ENCODE measurements around the gene ZNF488.

The ZNF488 gene

DNA sequence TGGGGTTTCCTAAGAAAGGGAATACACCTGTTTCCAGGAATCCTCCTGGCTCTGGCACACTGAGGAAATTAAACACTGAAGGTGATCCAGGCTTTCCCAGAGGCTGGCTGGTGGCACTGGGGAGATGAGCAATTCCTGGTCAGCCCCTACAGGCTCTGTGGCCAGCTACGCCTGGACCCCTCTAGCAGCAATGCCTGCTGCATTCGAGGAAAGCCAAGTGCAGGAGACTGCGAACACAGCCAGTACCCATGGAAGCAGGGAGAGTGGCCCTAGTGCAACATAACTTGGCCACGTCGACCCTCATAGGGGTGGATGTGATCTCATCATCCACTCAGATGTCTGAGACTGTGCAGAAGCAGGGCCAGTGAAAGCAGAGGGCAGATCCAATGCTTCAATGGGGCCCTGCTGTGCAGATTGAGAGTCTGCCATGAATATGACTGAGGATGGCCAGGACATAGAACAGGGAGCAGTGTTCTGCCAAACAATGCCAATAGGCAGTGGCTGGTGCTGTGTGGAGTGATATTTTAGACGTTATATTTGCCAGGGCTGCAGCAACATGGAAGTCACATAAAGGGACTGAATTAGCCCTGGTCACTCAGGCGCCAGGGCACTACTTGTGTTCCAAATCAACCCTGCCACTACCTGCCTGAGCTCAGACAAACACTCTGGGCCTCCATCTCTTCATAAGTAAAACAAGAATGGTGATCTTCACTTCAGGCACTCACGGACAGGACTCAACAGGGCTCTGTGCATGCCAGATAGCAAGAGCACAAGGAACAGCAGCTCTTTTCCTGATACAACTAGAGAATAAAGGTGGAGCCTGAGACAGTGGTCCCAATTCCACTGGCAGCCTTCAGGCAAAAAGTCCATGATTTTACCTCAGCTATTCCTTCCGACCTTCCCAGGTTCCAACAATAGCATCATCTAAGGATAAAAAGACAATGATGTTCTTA is 2.4 kb downstream of the ZNF488 start:
- DNase-seq = no peak

DNA sequence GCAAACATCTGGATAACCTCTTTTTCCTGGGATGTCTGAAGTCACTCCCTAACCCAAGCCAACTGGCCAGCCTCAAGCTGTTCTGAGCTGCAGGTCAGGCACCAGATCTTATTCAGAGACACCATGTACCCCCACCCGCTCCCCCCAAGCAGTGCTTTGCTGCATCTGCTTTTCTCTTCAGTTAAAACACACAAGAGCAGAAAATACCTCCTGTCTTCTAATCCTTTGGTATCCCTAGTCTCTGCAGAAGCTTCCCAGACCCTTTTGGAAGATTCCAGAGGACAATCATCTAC is 3.0 kb downstream of the ZNF488 start:
- DNase-seq = no peak

DNA sequence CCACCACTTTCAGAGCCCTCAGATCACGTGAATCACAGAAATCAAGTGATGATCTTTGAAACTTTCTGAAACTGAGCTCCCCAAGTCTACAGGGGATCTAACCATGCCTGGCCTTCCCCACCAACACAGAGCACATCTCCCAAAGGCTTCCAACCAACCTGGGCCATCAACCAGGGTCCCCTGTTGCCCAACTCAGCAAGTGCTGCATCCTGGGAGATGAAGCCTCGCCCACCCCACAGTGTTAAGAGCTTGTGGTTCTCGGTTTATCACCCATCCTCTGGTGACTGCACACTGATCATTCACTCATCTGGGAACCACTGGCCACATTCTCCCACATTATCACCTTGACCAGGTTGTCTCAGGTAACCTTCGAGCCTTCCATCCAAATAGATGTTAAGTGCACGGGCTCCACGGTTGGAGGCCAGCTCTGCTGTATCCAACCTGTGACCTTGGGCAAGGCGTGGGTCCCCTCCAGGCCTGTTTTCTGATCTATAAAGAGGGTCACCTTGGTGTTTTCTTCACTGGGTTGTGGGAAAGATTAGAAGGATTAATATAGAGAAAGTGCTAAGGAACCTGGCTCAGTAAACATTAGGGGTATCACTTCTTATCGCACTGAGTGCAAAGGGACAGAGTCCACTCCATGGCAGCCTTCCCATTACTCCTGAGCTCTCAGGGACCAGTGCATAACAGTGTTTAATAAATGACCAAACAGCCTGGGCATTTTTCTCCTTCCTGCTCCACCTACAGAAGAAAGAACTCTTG is 3.6 kb downstream of the ZNF488 start:
- no peak for DNase-seq

DNA sequence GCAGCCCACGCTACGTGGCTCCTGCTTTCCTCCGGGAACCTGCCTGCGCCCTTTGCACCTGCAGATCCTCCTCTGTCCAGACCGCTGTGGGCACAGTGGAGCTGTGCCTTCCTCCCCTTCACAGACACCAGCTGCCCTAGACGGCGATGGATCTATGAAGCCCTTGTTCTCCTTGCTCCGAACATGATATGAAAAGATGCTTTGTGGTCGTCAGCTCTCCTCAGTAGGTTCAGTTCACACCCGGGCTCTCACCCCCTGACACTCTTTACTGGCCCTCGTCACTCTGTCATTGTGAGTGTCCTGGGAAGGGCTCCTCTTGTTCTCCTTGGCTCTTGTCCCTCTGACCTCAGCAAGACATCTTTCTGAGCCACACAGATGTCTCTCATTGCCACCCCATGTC is 4.2 kb downstream of the ZNF488 start:
- no peak for DNase-seq

DNA sequence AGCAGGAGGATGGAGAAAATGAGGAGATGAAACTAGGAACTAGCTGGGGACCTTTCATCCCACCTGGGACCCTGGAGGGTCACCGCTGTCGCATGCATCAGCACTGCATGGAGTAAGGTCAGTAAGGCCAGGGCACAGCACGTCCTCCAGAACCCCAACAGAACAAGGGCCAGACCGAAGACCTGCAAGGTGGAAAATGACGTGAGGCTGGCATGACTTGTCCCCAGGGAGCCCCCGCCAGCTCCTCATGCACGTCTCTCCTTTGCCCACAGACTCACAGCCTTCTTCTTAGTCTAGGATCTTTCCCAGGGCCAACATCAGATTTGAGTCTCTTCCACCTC is 4.7 kb downstream of the ZNF488 start:
- DNase-seq = no peak

GRCh38 chr10:47378606-47379444 is 5.3 kb downstream of the ZNF488 start:
- no peak for DNase-seq

- DNase-seq = no peak
Observed at GRCh38 chr10:47378183-47378510, 5.9 kb downstream of the ZNF488 start.

DNA sequence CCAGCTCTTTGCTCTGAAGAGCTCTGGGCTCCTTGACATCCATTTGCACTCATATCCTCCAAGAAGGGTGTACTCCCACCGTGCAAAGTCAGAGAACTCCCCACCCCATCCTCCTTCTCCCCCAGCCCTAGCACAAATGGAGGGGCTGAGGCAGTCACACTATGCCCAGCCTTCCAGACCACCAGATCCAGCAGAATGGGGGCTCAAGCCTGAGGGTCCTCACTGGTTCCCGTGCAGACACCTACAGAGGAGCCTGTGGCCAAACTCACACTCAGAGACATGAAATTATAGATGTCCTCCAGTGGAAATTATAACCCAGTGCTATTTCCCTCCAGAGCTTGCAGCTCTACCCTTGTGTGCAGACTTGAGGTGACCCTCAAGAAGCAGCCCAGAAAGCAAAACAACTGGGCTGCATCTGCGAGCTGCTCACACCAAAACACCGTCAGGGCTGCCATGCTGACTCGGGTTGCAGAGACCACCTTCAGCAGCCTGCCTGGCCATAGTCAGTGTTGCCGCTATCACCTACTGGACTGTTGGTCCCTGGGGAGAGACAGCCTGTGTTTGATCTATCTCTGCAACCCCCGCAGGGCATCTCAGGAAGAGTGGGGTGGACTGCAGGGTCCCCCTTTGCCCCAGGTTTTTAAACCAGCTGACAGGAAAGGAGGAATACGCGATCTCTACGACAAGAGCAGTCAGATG is 7.4 kb downstream of the ZNF488 start:
- DNase-seq = no peak

DNA sequence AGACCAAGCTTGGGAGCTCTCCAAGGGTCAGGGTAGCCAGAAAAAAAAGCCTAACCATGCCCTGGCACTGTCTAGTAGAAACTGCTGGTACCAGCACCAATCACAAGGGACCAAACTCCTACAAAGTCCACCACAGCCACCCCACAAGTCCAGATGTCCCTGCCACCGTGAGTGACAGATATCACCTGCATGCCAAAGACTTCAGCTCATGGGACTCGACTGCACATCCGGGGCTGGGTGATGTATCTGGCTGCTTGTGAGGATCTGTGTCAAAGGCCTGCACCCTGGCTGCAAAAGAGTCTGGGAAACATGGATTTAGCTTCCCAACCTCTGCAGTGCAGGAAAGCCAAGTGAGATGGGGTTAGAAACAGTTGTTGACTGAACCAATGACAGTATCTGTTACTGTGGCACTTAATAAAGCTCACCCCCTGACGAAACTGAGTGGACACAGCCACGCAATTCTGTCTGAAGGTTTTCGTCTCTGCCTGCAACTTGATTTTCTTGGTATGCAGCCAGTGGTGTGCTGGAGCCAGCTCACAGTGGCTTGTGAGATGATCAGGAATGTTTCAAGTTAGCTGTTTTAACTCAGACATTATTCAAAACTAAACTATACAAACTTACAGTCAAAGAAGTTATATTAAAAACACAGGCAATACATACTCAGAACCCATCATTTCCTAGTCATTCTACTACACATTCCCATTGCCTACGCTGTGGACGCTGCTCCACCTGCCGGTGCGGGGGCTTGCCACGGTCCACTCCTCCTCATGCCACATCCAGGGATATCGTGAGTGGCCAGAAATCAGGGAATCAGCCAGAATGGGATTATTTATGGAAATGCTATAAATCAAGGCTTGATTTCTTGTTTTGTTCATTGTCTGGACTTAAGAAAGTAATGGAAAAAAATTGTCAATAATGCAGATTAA is 9.2 kb downstream of the ZNF488 start:
- no peak for DNase-seq

GRCh38 chr10:47372726-47373125 is 11.4 kb downstream of the ZNF488 start:
- DNase-seq = no peak

- no peak for DNase-seq
Observed at GRCh38 chr10:47371629-47372485, 12.2 kb downstream of the ZNF488 start.

DNA sequence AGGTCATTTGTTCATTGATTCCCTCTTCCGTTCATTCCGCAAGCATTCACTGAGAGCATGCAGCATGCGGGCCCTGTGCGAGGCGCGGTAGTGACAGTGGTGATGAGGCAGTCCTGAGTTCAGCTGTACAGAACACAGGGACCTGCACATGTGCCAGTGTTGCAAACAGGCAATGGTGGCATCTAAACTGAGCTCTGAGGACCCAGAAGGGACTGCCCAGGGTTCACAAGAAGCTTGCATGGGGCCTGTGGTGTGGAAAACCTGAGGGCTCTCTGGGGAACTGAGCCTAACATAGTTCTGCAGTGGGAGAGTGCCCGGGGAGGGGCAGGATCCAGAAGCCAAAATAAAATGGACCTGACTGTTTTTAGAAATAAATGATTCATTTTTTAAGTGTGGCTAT is 13.2 kb downstream of the ZNF488 start:
- DNase-seq = no peak

DNA sequence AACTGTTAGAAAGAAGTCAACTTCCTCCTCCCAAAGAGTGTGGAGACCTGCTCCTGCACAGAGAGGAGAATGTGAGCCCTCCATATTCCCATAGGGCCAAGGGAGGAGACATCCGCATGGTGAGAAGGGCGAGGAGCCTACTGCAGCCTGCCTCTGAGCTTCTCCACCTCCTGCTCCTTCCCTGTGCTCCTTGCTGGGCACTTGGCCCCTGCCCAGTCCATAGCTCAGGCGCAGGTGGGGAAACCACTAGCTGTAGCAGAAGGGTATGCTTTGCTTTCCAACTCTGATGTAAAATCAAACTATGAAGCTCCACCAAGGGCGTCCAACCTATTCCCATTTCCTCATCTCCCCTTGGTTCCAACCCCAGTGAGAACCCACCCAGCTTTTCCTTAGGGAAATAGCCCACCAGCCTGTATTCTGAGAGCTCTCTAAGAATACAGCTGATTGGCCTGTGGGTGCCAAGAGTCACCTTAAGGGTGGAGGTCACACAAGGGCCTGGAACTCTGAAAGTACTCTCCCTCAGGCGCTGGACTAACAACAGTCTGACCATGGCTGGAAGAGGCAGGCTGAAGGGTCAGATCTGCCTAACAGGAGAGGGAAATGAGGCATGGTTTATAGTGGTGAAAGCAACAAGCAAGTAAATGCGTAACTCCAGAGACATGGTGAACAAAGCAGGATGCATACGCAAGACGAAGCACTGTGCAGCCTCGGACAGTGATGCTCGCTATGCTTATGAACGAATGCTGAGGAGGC is 13.9 kb downstream of the ZNF488 start:
- DNase-seq = no peak

DNA sequence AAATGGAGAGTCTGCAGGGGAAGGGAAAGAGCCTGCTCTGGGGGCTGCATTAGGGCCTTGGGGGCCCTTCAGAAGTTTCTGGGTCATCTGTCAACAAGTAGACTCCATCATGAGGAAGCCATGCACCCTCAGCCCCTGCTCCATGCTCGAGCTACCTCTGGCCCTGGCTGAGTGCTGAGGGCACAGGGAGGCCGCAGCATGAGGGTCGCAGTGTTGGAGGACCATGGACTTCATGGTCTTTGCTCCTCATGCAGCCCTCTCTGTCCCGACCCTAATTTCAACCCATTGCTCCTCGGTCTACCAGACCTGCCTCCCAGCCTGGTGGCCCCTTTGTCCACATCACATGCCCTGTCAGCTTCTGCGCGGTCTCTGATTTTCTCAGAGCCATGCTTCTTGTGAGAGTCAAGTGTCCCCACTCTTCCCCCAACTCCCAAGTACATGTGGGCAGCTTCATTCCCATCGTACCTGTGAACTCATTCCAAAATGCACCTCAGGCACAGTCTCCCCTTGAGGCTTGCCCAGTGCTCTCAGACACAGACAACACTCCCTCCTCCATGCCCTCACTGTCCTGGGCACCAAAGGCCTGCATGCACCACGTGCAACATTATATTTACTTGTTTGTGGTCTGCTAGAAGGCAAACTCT is 14.7 kb downstream of the ZNF488 start:
- no peak for DNase-seq

DNA sequence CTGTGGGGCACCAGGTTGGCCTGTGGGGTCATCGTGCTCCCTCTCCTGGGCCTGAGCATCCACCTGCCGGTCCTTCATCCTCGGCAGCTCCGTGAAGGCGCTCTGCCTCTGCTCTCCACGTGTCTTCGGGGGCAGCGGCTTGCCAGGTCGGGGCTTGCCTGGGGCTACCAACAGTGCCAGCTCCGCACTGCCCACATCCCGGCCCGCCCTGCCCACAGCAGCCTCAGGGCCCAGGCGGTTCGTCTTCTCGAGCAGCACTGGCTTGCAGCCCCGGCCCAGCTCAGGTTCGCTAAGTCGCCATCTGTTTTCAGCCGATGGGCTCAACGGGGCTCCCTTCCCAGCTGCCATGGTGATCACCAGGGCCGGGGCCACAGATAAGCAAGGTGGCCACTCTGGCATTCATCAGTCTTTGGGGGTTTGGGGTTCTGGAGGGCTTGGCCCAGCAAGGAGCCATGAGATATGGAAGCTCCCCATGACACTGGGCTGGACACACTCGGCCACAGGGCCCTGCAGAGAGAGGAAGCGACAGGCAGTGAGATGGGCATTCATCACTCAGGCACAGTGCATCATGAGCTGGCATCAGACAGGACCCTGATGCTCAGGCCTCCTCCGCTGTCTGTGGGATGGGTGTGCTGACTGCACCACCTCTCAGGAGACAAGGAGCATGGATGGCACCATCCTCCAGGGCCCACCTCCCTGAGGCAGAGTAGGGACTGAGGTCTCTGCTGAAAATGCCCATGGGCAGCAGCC is 15.5 kb downstream of the ZNF488 start:
- DNase-seq = no peak

- DNase-seq = no peak
Observed at GRCh38 chr10:47367646-47368045, 16.4 kb downstream of the ZNF488 start.

- no peak for DNase-seq
Observed at GRCh38 chr10:47366731-47367460, 17.2 kb downstream of the ZNF488 start.

DNA sequence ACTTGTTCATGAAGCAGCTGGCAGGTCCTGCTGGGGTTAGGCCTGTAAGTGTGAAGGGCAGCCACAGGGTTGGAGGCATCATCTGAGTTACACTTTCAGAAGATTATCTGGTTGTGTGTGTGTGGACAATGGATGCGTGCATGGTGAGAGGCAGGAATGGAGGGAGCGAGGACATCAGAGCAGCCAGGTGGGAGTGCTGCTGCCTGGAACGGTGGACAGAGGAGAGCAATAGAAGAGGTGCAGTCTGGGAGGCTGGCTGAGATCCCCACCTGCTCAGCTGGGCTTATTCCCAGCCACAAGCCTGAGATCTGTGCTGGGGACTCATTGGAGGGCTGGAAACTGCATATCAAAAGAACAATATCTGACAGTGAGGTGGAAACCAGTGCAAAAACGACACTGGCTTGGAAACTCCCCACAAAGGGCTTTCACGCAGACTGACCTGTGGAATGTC is 17.9 kb downstream of the ZNF488 start:
- no peak for DNase-seq
